Lower lobe of right lung (tissue), 2 donors: Measurements from ENCODE around the gene PCSK6. TPM values are rescaled to one million over a fixed set of nuclear protein-coding genes. Genes with fewer than 3 reads are reported as not detected.

Source experiments
- ATAC-seq, 2 donors: fragments of 200-7000 bp; cut with Tn5 transposase; one replicate each; pipeline ENCODE4 v1.9.1; 2020 to 2022; ENCODE audit warnings: mild to moderate bottlenecking in 2 of 2, moderate library complexity in 2 of 2
- DNase-seq: peaks from one replicate; pipeline ENCODE4 v3.0.0-alpha.2; 2020
- H3K27ac ChIP-seq: fragments of 200-600 bp; one replicate; pipeline ENCODE4 v1.8.0; 2022
- H3K27me3 ChIP-seq: fragments of 200-600 bp; one replicate; pipeline ENCODE4 v1.8.0; 2022; ENCODE audit warnings: low read depth
- H3K36me3 ChIP-seq: fragments of 200-600 bp; one replicate; pipeline ENCODE4 v1.8.0; 2022; ENCODE audit warnings: mild to moderate bottlenecking
- H3K4me1 ChIP-seq: fragments of 200-600 bp; one replicate; pipeline ENCODE4 v1.8.0; 2022
- H3K4me3 ChIP-seq: fragments of 200-600 bp; one replicate; pipeline ENCODE4 v1.8.0; 2022; ENCODE audit warnings: mild to moderate bottlenecking
- H3K9me3 ChIP-seq: fragments of 200-600 bp; one replicate; pipeline ENCODE4 v1.8.0; 2022
- CTCF ChIP-seq: fragments of 200-600 bp; IDR thresholded peaks from one replicate; pipeline ENCODE4 v1.8.0; 2022; ENCODE audit warnings: antibody characterized with exemption, mild to moderate bottlenecking
- intact Hi-C: fragments of 100-400 bp; cut with DNase I; formaldehyde crosslinking; loops from one replicate; pipeline ENCODE4 v1.11.0; 2022
- total RNA-seq: library from RNA; stranded (reverse); fragmentation: NEBNext Ultra II Directional; extraction: Animal tissue kit (Norgen Biotek cat#: 25700); gene quantifications from one replicate; pipeline ENCODE4 v1.2.1, GENCODE V29; 2021
- donor health status: DM: no; HTN: yes; CAD: no; lungs with severe emphysema.

PCSK6 gene
- total RNA-seq, 1 donor from 2014 or later = 12.3 TPM

- no peak for ATAC-seq
- peaks cover 12% of the 10 kb centered on the region for H3K9me3 ChIP-seq
- H3K4me3 ChIP-seq = no peak overlapping the region
- no peaks in the 10 kb centered on the region for H3K36me3 ChIP-seq
- intact Hi-C loops = no loop called here
- no peak overlapping the region for H3K27ac ChIP-seq
- DNase-seq = no peak
- TF ChIP-seq CTCF = no peak
- H3K4me1 ChIP-seq = no peaks in the 10 kb centered on the region
- H3K27me3 ChIP-seq = no peaks in the 10 kb centered on the region
Measured at GRCh38 chr15:101511717-101512116, 22.2 kb upstream of the PCSK6 start.

GRCh38 chr15:101510212-101511197 is 21.0 kb upstream of the PCSK6 start:
- Histone ChIP-seq H3K4me3 (no peak overlapping the region), H3K27me3 (no peaks in the 10 kb centered on the region), H3K9me3 (peaks cover 1% of the 10 kb centered on the region), H3K27ac (no peak overlapping the region), H3K36me3 (no peaks in the 10 kb centered on the region), H3K4me1 (no peaks in the 10 kb centered on the region)
- no peak for DNase-seq
- TF ChIP-seq CTCF = no peak
- intact Hi-C loops = no loop called here
- ATAC-seq = peak; percentile 21 to 47

GRCh38 chr15:101509279-101509678 is 19.8 kb upstream of the PCSK6 start:
- Histone ChIP-seq H3K27me3 (no peaks in the 10 kb centered on the region), H3K27ac (no peak overlapping the region), H3K4me3 (no peak overlapping the region), H3K36me3 (no peaks in the 10 kb centered on the region), H3K4me1 (no peaks in the 10 kb centered on the region), H3K9me3 (no peaks in the 10 kb centered on the region)
- no peak for TF ChIP-seq CTCF
- no peak for ATAC-seq
- intact Hi-C loops = no loop called here
- DNase-seq = no peak

GRCh38 chr15:101506491-101506890 is 17.0 kb upstream of the PCSK6 start:
- intact Hi-C loops = no loop called here
- no peak overlapping the region for H3K27ac ChIP-seq
- DNase-seq (no peak), ATAC-seq (no peak)
- peaks cover 6% of the 10 kb centered on the region for H3K4me1 ChIP-seq
- no peak for TF ChIP-seq CTCF
- H3K4me3 ChIP-seq = no peak overlapping the region
- H3K27me3 ChIP-seq = peaks cover 6% of the 10 kb centered on the region
- no peaks in the 10 kb centered on the region for H3K36me3 ChIP-seq
- H3K9me3 ChIP-seq = no peaks in the 10 kb centered on the region

GRCh38 chr15:101505610-101506337 is 16.3 kb upstream of the PCSK6 start:
- intact Hi-C loops = no loop called here
- no peaks in the 10 kb centered on the region for H3K9me3 ChIP-seq
- H3K36me3 ChIP-seq = no peaks in the 10 kb centered on the region
- peaks cover 6% of the 10 kb centered on the region for H3K27me3 ChIP-seq
- no peak for DNase-seq
- H3K4me3 ChIP-seq = no peak overlapping the region
- no peak for TF ChIP-seq CTCF
- no peak overlapping the region for H3K27ac ChIP-seq
- peaks cover 12% of the 10 kb centered on the region for H3K4me1 ChIP-seq
- ATAC-seq = no peak
